Vagina (tissue), 2 donors: ENCODE data around the gene ZCCHC14. TPM values are rescaled to one million over a fixed set of nuclear protein-coding genes. Genes with fewer than 3 reads are reported as not detected.

ENCODE experiments used
- DNase-seq, 2 donors: peaks; one replicate each; pipeline ENCODE4 v3.0.0-alpha.2; 2017; ENCODE audit errors: extremely low spot score in 2 of 2
- H3K27ac ChIP-seq: fragments of 200-600 bp; sonication (generic); one replicate; pipeline ENCODE4 v1.5.1; 2019
- H3K27me3 ChIP-seq: fragments of 200-600 bp; sonication (generic); one replicate; pipeline ENCODE4 v1.5.1; 2019
- H3K36me3 ChIP-seq, 2 donors: fragments of 200-600 bp; sonication (generic); one replicate each; pipeline ENCODE4 v1.5.1; 2017 to 2019
- H3K4me1 ChIP-seq: fragments of 200-600 bp; sonication (generic); one replicate; pipeline ENCODE4 v1.5.1; 2019
- H3K4me3 ChIP-seq, 2 donors: fragments of 200-600 bp; sonication (generic); 1 replicate in 1 of 2; 2 replicates in 1 of 2; pipeline ENCODE4 v1.5.1; 2016 to 2019
- H3K9me3 ChIP-seq: fragments of 200-600 bp; sonication (generic); one replicate; pipeline ENCODE4 v1.5.1; 2019
- CTCF ChIP-seq, 3 experiments: fragments of 450-650 bp in 2 of 3; fragments of 200-600 bp in 1 of 3; sonication (generic) in 1 of 3; IDR thresholded peaks; one replicate each; pipeline ENCODE4 v1.5.1; 2017 to 2019; ENCODE audit warnings: antibody characterized with exemption in 3 of 3, mild to moderate bottlenecking in 2 of 3, moderate library complexity in 2 of 3
- POLR2A ChIP-seq, 2 donors: fragments of 450-650 bp; IDR thresholded peaks; one replicate each; pipeline ENCODE4 v1.6.1; 2017; ENCODE audit warnings: antibody characterized with exemption in 2 of 2, mild to moderate bottlenecking in 2 of 2, moderate library complexity in 2 of 2
- POLR2AphosphoS5 ChIP-seq, 2 donors: sonication (generic); formaldehyde crosslinking; IDR thresholded peaks; one replicate each; pipeline ENCODE4 v1.9.0; 2017; ENCODE audit warnings: antibody characterized with exemption in 2 of 2, mild to moderate bottlenecking in 2 of 2, low read depth in 1 of 2; ENCODE audit not compliant: insufficient read depth in 1 of 2
- intact Hi-C: fragments of 100-400 bp; cut with DNase I; formaldehyde crosslinking; loops from one replicate; pipeline ENCODE4 v1.15.1; 2023
- total RNA-seq: library from RNA; depleted of rRNA; stranded (reverse); fragments of >200 nt; gene quantifications from one replicate; pipeline ENCODE4 v1.2.3, GENCODE V29; 2016

The ZCCHC14 gene
- total RNA-seq, 1 donor from 2014 or later = 74.2 TPM

- H3K27me3 ChIP-seq = no peaks in the 10 kb centered on the region
- H3K27ac ChIP-seq = no peak overlapping the region
- H3K4me1 ChIP-seq = no peaks in the 10 kb centered on the region
- peaks cover 0 to 26% of the 10 kb centered on the region in 2 donors for H3K36me3 ChIP-seq
- TF ChIP-seq CTCF (IDR thresholded peaks at IDR 0.05) = no peak
- no peak for TF ChIP-seq POLR2A (IDR thresholded peaks at IDR 0.05)
- no peak for TF ChIP-seq POLR2AphosphoS5 (IDR thresholded peaks at IDR 0.05; ENCODE audit: insufficient read depth in 1 of 2, low read depth in 1 of 2)
- H3K4me3 ChIP-seq = no peak overlapping the region
- H3K9me3 ChIP-seq = no peaks in the 10 kb centered on the region
- intact Hi-C loops = no loop called here
- no peak for DNase-seq
Measured at GRCh38 chr16:87448866-87449265, 44.0 kb downstream of the ZCCHC14 start.

DNA sequence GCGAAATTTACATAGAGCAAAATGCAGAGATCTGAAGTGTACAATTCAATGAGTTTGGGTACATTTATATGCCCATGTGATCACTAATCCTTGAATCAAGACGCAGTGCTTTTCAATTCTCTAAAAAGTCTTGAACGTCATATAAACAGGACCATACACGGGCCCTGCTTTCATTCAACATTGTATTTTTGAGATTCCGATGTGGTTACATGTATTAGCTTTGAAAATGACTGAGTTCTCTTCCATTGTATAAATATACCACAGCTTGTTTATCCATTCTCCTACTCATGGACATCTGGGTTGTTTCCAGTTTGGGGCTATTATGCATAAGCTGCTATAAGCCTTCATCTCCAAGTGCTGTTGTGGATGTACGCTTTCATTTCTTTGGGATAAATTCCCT is 45.5 kb downstream of the ZCCHC14 start:
- no peak overlapping the region for H3K4me3 ChIP-seq
- no peaks in the 10 kb centered on the region for H3K27me3 ChIP-seq
- peaks cover 0 to 26% of the 10 kb centered on the region in 2 donors for H3K36me3 ChIP-seq
- H3K9me3 ChIP-seq = no peaks in the 10 kb centered on the region
- H3K4me1 ChIP-seq = no peaks in the 10 kb centered on the region
- intact Hi-C loops = no loop called here
- TF ChIP-seq CTCF (IDR thresholded peaks at IDR 0.05) (no peak), POLR2AphosphoS5 (IDR thresholded peaks at IDR 0.05; ENCODE audit: insufficient read depth in 1 of 2, low read depth in 1 of 2) (no peak), POLR2A (IDR thresholded peaks at IDR 0.05) (no peak)
- H3K27ac ChIP-seq = no peak overlapping the region
- no peak for DNase-seq

DNA sequence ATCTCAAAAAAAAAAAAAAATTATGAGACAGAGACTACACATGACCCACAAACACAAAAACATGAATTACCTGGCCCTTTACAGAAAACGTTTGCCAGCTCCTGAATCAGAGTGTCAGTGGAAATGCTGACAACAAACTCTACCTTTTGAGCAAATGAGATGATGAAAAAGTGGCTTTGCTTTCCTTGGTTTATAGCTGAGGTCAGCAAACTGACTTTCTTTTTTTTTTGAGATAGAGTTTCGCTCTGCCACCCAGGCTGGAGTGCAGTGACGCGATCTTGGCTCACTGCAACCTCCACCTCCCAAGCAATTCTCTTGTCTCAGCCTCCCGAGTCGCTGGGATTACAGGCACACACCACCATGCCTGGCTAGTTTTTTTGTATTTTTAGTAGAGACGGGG is 46.3 kb downstream of the ZCCHC14 start:
- intact Hi-C loops = no loop called here
- no peak overlapping the region for H3K27ac ChIP-seq
- DNase-seq = no peak
- no peak overlapping the region for H3K4me3 ChIP-seq
- no peaks in the 10 kb centered on the region for H3K4me1 ChIP-seq
- no peaks in the 10 kb centered on the region for H3K27me3 ChIP-seq
- peaks cover 0 to 26% of the 10 kb centered on the region in 2 donors for H3K36me3 ChIP-seq
- no peak for TF ChIP-seq POLR2A (IDR thresholded peaks at IDR 0.05)
- TF ChIP-seq POLR2AphosphoS5 (IDR thresholded peaks at IDR 0.05; ENCODE audit: insufficient read depth in 1 of 2, low read depth in 1 of 2) = no peak
- no peaks in the 10 kb centered on the region for H3K9me3 ChIP-seq

GRCh38 chr16:87445486-87445885 is 47.3 kb downstream of the ZCCHC14 start:
- Histone ChIP-seq H3K9me3 (no peaks in the 10 kb centered on the region), H3K36me3 (peaks cover 0 to 26% of the 10 kb centered on the region in 2 donors), H3K4me3 (no peak overlapping the region), H3K4me1 (no peaks in the 10 kb centered on the region), H3K27me3 (no peaks in the 10 kb centered on the region), H3K27ac (no peak overlapping the region)
- TF ChIP-seq CTCF (IDR thresholded peaks at IDR 0.05) (no peak), POLR2A (IDR thresholded peaks at IDR 0.05) (no peak), POLR2AphosphoS5 (IDR thresholded peaks at IDR 0.05; ENCODE audit: insufficient read depth in 1 of 2, low read depth in 1 of 2) (no peak)
- DNase-seq = no peak
- intact Hi-C loops = no loop called here

DNA sequence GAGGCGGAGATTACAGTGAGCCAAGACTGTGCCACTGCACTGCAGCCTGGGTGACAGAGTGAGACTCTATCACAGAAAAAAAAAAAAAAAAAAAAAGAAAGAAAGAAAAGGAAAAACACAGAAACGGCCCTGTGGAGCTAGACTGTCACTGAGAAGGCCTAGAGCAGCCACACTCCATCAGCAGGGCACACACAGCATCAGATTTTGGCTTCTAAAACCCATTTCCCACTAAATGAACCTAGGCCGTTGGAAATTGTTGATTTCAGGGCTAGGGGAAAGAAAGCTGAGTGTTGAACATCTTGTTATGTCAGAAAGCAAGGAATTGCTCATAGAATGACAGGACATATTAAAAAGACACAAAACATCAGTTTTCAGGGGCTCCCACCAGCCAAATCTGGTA is 48.9 kb downstream of the ZCCHC14 start:
- Histone ChIP-seq H3K36me3 (peaks cover 0 to 26% of the 10 kb centered on the region in 2 donors), H3K27me3 (no peaks in the 10 kb centered on the region), H3K9me3 (no peaks in the 10 kb centered on the region), H3K4me3 (no peak overlapping the region), H3K4me1 (no peaks in the 10 kb centered on the region), H3K27ac (no peak overlapping the region)
- intact Hi-C loops = no loop called here
- DNase-seq = no peak
- TF ChIP-seq CTCF (IDR thresholded peaks at IDR 0.05) (no peak), POLR2AphosphoS5 (IDR thresholded peaks at IDR 0.05; ENCODE audit: insufficient read depth in 1 of 2, low read depth in 1 of 2) (no peak), POLR2A (IDR thresholded peaks at IDR 0.05) (no peak)
